ENCODE measurements around the gene DGKE. TPM values are rescaled to one million over a fixed set of nuclear protein-coding genes. Genes with fewer than 3 reads are reported as not detected.
A peak's percentile ranks its signal among the peaks of the same experiment; 100 is the strongest.

DGKE gene
- total RNA-seq, 1 experiment from 2014 or later: 10.0 TPM

- Histone ChIP-seq H3K36me3 (ENCODE audit: insufficient read depth, low read length, poor library complexity, severe bottlenecking) (peaks cover 10% of the 10 kb centered on the region), H3K27me3 (replicated peaks; ENCODE audit: insufficient read depth, low read depth, low read length, poor library complexity) (no peaks in the 10 kb centered on the region), H3K9me3 (ENCODE audit: low read depth, low read length, poor library complexity, severe bottlenecking) (peaks cover under 1% of the 10 kb centered on the region), H3K27ac (ENCODE audit: low read depth, low read length, poor library complexity, severe bottlenecking) (no peak overlapping the region), H3K4me3 (ENCODE audit: low read depth, low read length, poor library complexity, severe bottlenecking) (peak overlapping the region; percentile 73), H3K4me1 (ENCODE audit: insufficient read depth, low read length, poor library complexity, severe bottlenecking) (peaks cover 4% of the 10 kb centered on the region)
- intact Hi-C loops (cut with micrococcal nuclease; ENCODE audit: unreplicated experiment): no loop called here
- DNase-seq (ENCODE audit: low spot score): no peak
- TF ChIP-seq CTCF (conservative IDR thresholded peaks at IDR 0.05; ENCODE audit: low read depth, low read length) (no peak), EZH2 (IDR thresholded peaks at IDR 0.05; ENCODE audit: borderline replicate concordance, low read depth, low read length, poor library complexity, severe bottlenecking) (no peak)
- POLR2A ChIA-PET (ENCODE audit: low non-redundant PET): interaction anchor here (0.6 kb wide), 1 partner anchor 116 kb away, joined by 3 read pairs; no protein-coding TSS in a partner anchor
- BruUV-seq (replicated peaks): no TSS peak
- CTCF ChIA-PET: no interaction called here
Measured at GRCh38 chr17:56912105-56912999, 78.4 kb downstream of the DGKE start.

GRCh38 chr17:56913000-56913311 is 79.0 kb downstream of the DGKE start:
- no peak for DNase-seq (ENCODE audit: low spot score)
- H3K4me1 ChIP-seq (ENCODE audit: insufficient read depth, low read length, poor library complexity, severe bottlenecking): peaks cover 4% of the 10 kb centered on the region
- peaks cover 5% of the 10 kb centered on the region for H3K36me3 ChIP-seq (ENCODE audit: insufficient read depth, low read length, poor library complexity, severe bottlenecking)
- BruUV-seq (replicated peaks): no TSS peak
- peak overlapping the region; percentile 73 for H3K4me3 ChIP-seq (ENCODE audit: low read depth, low read length, poor library complexity, severe bottlenecking)
- intact Hi-C loops (cut with micrococcal nuclease; ENCODE audit: unreplicated experiment): no loop called here
- no peak overlapping the region for H3K27ac ChIP-seq (ENCODE audit: low read depth, low read length, poor library complexity, severe bottlenecking)
- ChIA-PET CTCF (no interaction called here), POLR2A (ENCODE audit: low non-redundant PET) (interaction anchor here (0.6 kb wide), 1 partner anchor 116 kb away, joined by 3 read pairs; no protein-coding TSS in a partner anchor)
- H3K9me3 ChIP-seq (ENCODE audit: low read depth, low read length, poor library complexity, severe bottlenecking): peaks cover 7% of the 10 kb centered on the region
- no peaks in the 10 kb centered on the region for H3K27me3 ChIP-seq (replicated peaks; ENCODE audit: insufficient read depth, low read depth, low read length, poor library complexity)
- no peak for TF ChIP-seq EZH2 (IDR thresholded peaks at IDR 0.05; ENCODE audit: borderline replicate concordance, low read depth, low read length, poor library complexity, severe bottlenecking)
- TF ChIP-seq CTCF (conservative IDR thresholded peaks at IDR 0.05; ENCODE audit: low read depth, low read length): no peak

- TSS peak; percentile 30 for BruUV-seq (replicated peaks)
- TF ChIP-seq EZH2 (IDR thresholded peaks at IDR 0.05; ENCODE audit: borderline replicate concordance, low read depth, low read length, poor library complexity, severe bottlenecking): no peak
- no peak for TF ChIP-seq CTCF (conservative IDR thresholded peaks at IDR 0.05; ENCODE audit: low read depth, low read length)
- Histone ChIP-seq H3K27ac (ENCODE audit: low read depth, low read length, poor library complexity, severe bottlenecking) (peak overlapping the region; percentile 78), H3K4me1 (ENCODE audit: insufficient read depth, low read length, poor library complexity, severe bottlenecking) (peaks cover 4% of the 10 kb centered on the region), H3K9me3 (ENCODE audit: low read depth, low read length, poor library complexity, severe bottlenecking) (peaks cover 8% of the 10 kb centered on the region), H3K27me3 (replicated peaks; ENCODE audit: insufficient read depth, low read depth, low read length, poor library complexity) (no peaks in the 10 kb centered on the region), H3K4me3 (ENCODE audit: low read depth, low read length, poor library complexity, severe bottlenecking) (peak overlapping the region; percentile 73), H3K36me3 (ENCODE audit: insufficient read depth, low read length, poor library complexity, severe bottlenecking) (peaks cover under 1% of the 10 kb centered on the region)
- intact Hi-C loops (cut with micrococcal nuclease; ENCODE audit: unreplicated experiment): no loop called here
- CTCF ChIA-PET: interaction anchor here (1.0 kb wide), 1 partner anchor 10 kb away, joined by 3 read pairs; no protein-coding TSS in a partner anchor
- POLR2A ChIA-PET (ENCODE audit: low non-redundant PET): interaction anchor here (0.6 kb wide), 3 partner anchors 23 to 1329 kb away, joined by 3 to 6 read pairs (median 5); no protein-coding TSS in a partner anchor
- DNase-seq (ENCODE audit: low spot score): no peak
Measured at GRCh38 chr17:56913353-56913866, 79.5 kb downstream of the DGKE start.

Measured in A673 (cell line).